Stimulated activated naive CD4-positive, alpha-beta T cell treated with Interleukin-2 at 50 U/mL for 16 hours (primary cell): ENCODE measurements around the gene NPLOC4.
A peak's percentile ranks its signal among the peaks of the same experiment; 100 is the strongest.

Experiments
- DNase-seq: peaks from one replicate; lab custom pipeline; 2025; lab: John Stamatoyannopoulos, UW

Gene NPLOC4

GRCh38 chr17:81566461-81567126 is 70.3 kb downstream of the NPLOC4 start:
- DNase-seq = no peak

DNA sequence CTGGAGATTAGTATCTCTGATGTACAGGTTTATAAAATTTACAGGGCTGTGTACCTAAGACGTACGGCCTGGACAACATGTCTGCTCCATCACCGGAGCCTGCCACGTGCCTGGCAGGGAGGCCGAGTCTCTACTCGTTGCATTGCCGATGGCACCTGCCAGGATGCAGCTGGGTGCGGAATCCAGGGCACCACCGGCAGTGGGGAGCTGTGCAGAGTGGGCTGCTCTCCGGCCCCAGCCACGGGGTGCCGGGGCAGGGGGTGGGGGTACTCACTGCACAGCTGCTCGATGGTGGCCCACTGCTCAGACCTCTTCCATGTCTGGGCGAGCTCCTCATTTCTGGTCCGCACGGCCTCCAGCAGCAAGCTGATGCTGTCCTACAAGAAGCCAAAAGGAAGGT is 71.7 kb downstream of the NPLOC4 start:
- no peak for DNase-seq

- DNase-seq = no peak
Observed at GRCh38 chr17:81564778-81565177, 72.1 kb downstream of the NPLOC4 start.

- no peak for DNase-seq
Observed at GRCh38 chr17:81563861-81564586, 72.9 kb downstream of the NPLOC4 start.

GRCh38 chr17:81561494-81561885 is 75.4 kb downstream of the NPLOC4 start:
- DNase-seq = no peak

GRCh38 chr17:81558941-81559806 is 77.7 kb downstream of the NPLOC4 start:
- no peak for DNase-seq

DNA sequence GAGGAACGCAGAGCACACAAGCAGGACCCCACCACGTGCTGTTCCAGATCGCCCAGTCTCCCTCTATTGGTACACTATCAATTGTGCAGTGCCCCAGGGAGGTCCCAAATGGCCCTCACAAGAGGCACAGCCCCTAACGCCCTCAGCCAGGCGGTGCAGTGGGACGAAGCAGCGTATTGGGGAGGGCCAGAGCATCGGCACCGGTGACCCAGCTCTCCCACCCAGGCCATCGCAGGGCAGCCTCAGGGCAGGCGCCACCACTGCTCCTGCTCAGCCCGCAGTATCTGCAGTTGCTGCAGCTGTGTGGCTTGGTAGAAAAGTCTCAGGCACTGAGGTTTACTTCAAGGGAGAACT is 78.8 kb downstream of the NPLOC4 start:
- DNase-seq = no peak

DNA sequence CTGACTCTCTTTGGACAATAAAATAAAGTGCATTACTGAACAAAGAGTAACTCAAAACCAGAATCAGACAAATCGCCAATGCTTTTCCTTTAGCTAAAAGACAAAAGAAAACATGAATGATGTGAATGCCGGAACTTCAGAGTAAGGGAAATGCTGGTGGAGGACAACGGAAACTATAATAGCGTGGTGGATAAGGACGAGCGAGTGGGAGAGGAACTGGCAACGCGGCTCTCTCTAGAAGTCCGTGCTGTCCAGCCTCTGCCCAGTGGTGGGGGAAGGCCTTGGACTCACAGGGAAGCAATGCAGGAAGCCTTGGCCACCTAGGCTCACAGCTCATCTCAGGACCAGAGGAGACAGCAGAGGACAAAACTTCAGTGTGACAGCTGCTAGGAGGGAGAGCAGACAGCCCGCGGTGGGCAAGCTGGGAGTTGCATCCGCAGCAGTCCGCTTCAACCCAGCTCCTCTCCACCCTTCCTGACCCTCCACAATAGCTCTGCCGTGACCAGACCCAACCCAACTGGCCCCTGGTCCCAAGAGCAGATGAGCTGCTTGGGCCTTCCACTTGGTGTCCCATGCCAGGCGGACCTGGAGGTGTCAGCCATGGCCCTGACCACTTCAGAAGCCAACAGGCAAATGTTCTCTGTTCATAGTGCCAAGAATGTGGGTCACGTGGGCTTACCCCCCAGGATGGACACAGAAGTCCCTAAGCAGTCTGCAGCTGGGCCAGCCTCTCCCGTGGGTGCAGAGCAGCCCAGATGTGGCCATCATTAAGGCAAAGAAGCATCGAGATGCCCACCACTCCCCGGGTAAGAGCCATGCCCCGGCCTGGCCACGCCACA is 79.4 kb downstream of the NPLOC4 start:
- DNase-seq = no peak

GRCh38 chr17:81556863-81557262 is 80.0 kb downstream of the NPLOC4 start:
- DNase-seq = no peak

- DNase-seq = no peak
Observed at GRCh38 chr17:81556175-81556691, 80.7 kb downstream of the NPLOC4 start.

- DNase-seq = no peak
Observed at GRCh38 chr17:81553616-81554181, 83.2 kb downstream of the NPLOC4 start.

- DNase-seq = peak; percentile 84
Observed at GRCh38 chr17:81553018-81553615, 83.8 kb downstream of the NPLOC4 start.

DNA sequence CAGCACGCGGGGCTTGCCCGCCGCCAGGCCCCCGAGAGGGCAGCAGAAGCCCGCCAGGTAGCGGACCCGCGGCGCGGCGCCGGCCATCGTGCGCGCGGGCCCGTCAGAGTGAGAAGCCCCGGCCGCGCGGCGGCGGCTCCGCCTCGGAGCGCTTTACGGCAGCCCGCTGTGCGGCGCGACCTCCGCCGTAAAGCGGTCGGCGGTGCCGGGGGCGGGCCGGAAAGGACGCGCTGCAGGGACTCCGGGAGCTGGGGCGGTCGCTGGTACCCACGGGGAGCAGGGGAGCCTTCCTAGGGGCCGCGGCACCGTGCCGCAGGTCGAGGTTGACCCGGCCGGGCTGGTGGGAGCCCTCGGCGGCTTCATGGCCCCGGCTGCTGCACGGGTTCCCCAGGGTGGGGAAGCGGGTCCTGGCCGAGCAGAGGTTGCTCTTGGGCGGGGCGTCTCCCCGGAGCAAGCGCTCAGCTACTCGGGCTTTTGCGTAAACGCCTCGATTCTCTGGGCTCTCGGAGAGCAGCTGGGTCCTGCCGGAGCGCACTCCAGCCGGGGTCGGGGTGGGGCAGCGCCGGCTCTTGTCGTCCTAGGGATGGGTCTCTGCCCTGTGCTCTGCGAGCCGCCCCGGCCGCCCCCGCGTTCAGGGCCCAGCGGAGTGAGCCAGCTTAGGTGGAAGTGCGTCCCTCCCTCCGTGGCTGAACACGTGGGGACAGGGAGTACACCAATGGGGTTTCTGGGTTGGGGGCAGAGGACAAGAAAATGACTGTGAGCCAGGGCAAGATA is 84.5 kb downstream of the NPLOC4 start, which contains the start of gene FAAP100:
TSS of gene FAAP100 (minus strand) at position 110 of the 774 bp plus-strand sequence. CDS start at position 87, 23 bp downstream.
- peak; percentile 77 for DNase-seq

DNA sequence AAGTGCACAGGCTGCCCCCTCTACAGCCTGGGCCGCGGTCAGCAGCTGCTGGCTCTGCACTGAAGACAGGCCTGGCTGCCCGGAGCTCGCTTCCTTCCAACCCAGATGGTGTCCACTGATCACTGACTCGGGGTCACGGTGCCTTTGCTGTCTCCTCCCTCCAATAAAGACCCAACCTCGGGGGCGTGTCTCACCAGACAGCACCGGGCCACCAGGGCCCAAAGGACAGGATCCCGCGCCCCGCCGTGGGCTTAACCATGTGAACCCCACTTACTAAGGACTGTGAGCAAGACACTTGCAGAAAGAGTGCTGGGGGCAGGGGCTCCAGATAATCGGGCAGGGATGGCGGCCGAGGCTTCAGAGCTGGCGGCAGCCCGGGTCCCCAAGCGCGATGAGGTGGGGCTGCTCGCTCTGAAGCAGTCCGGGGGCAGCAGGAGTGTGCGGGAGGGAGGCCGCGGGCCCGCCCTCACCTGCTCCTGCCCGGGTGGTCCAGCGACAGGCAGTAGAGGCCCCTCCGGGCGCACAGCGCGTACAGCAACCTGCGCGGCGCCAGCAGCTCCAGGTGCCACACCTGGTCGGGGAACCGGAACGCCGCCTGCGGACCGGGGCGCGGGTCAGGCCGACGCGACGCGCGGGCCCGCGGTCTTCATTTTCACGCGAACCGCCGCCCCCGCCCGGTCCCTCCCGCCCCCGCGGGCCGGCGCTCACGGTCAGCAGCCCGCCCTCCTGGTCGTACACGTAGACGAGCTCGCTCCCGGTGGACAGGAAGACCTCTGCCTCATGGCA is 85.3 kb downstream of the NPLOC4 start:
- no peak for DNase-seq

- DNase-seq = no peak
Observed at GRCh38 chr17:81550830-81551457, 86.0 kb downstream of the NPLOC4 start.

DNA sequence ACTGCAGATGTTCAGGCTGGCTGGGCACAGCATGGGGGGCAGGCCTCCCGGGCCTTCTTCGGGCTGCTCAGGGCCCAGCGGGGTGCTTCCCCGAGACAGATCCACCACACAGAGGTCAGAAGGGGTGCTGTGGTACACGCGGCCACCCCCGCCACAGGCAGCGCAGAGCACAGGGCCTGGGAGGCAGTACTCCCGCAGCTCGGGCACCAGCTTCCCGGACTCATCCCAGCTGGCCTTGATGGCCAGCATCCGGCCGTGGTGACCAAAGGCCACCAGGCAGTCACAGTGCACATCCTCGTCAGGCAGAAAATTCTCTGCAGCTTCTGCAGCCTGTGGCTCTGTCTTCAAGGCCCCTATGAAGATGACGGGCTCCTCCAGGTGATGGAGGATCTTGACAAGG is 86.6 kb downstream of the NPLOC4 start:
- no peak for DNase-seq

- DNase-seq = no peak
Observed at GRCh38 chr17:81549826-81550225, 87.1 kb downstream of the NPLOC4 start.

DNA sequence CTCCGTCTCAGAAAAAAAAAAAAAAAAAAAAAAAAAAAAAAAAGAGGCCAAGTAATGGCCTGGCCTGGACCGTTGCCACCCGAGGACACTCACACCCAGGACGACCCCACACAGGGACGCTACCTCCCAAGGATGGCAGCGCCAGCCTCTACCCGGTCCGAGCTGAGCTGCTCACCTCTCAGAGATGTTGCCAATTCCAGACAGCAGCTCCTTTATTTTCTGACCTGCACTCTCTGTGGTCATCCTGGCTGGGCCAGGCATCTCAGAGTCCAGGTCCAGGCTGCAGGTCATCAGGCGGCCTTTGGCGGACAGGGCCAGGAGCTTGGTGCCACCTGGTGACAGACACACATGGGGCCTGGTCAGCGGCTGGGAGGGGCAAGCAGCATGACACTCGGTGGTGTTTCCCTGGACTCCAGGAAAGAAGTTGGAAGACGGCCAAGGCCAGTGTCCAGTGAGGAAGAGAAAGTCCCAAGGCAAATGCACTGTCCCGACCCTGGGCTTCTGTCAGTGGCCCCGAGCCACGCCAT is 87.8 kb downstream of the NPLOC4 start:
- DNase-seq = no peak

DNA sequence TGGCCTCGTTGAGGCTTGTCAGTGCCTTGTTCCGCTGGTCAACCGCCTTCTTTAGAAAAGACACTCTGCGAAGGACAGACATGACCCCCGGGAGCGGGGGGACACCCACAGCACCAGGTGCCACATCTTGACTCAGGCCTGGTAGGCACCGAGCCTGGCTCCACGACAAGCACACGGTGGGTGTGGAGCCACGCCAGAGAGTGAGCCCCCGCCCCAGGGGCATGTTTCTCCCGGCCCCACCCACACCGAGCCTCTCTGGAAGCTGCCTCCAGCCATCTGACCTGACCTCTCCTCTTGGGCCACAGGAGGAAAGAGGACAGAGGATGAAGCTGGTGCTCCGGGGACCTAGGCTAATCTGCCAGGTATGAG is 89.3 kb downstream of the NPLOC4 start:
- DNase-seq = no peak
